Keratinocyte (primary cell): ENCODE results near the gene CLDND1. TPM values are rescaled to one million over a fixed set of nuclear protein-coding genes. Genes with fewer than 3 reads are reported as not detected.
A peak's percentile ranks its signal among the peaks of the same experiment; 100 is the strongest.

Source experiments
- DNase-seq: peaks from one replicate; pipeline ENCODE4 v3.0.0-alpha.2; 2011; ENCODE audit warnings: low read depth, missing footprints, low spot score
- FAIRE-seq: peaks from 2 replicates; lab custom pipeline; 2011; peaks lifted over from hg19 to GRCh38; lab: Jason Lieb, UNC
- H2AFZ ChIP-seq: 2 replicates; pipeline ENCODE4 v1.6.0; 2012; ENCODE audit warnings: low read length, control low read depth, inconsistent platforms; ENCODE audit not compliant: control insufficient read depth
- H3K27ac ChIP-seq: 2 replicates; pipeline ENCODE4 v1.5.1; 2011; ENCODE audit warnings: low read length; ENCODE audit not compliant: control insufficient read depth, insufficient read depth
- H3K27me3 ChIP-seq: 3 replicates; pipeline ENCODE4 v1.6.0; 2011; ENCODE audit warnings: low read length; ENCODE audit not compliant: control insufficient read depth, insufficient read depth; ENCODE audit errors: extremely low read depth
- H3K36me3 ChIP-seq, 2 experiments: 2 replicates in 1 of 2; 3 replicates in 1 of 2; pipeline ENCODE4 v1.5.1; 2011; ENCODE audit warnings: low read length in 2 of 2, mild to moderate bottlenecking in 1 of 2; ENCODE audit not compliant: control insufficient read depth in 2 of 2, insufficient read depth in 2 of 2; ENCODE audit errors: extremely low read depth in 1 of 2
- H3K4me1 ChIP-seq: 3 replicates; pipeline ENCODE4 v1.5.1; 2011; ENCODE audit warnings: low read length; ENCODE audit not compliant: control insufficient read depth, insufficient read depth; ENCODE audit errors: extremely low read depth
- H3K4me2 ChIP-seq: 3 replicates; pipeline ENCODE4 v1.6.0; 2011; ENCODE audit warnings: low read depth, low read length; ENCODE audit not compliant: control insufficient read depth, insufficient read depth; ENCODE audit errors: extremely low read depth
- H3K4me3 ChIP-seq, 3 experiments: fragments of 200-600 bp in 1 of 3; sonication (generic) in 1 of 3; 2 replicates in 2 of 3; 3 replicates in 1 of 3; pipeline ENCODE4 v1.5.1; 2011 to 2016; ENCODE audit warnings: low read length in 3 of 3, mild to moderate bottlenecking in 3 of 3, control low read depth in 2 of 3, inconsistent platforms in 1 of 3, low read depth in 1 of 3, mixed read lengths in 1 of 3, mixed run types in 1 of 3, moderate library complexity in 1 of 3; ENCODE audit not compliant: control insufficient read depth in 2 of 3, insufficient read depth in 2 of 3; ENCODE audit errors: extremely low read depth in 1 of 3
- H3K79me2 ChIP-seq: 2 replicates; pipeline ENCODE4 v1.6.0; 2012; ENCODE audit warnings: low read length; ENCODE audit not compliant: control insufficient read depth, insufficient read depth
- H3K9ac ChIP-seq: 3 replicates; pipeline ENCODE4 v1.6.0; 2011; ENCODE audit warnings: low read length; ENCODE audit not compliant: control insufficient read depth, insufficient read depth; ENCODE audit errors: extremely low read depth
- H3K9me1 ChIP-seq: 3 replicates; pipeline ENCODE4 v1.6.0; 2011; ENCODE audit warnings: low read length; ENCODE audit not compliant: control insufficient read depth, insufficient read depth; ENCODE audit errors: extremely low read depth
- H3K9me3 ChIP-seq: 2 replicates; pipeline ENCODE4 v1.5.1; 2012; ENCODE audit warnings: low read depth, low read length; ENCODE audit not compliant: control insufficient read depth
- H4K20me1 ChIP-seq: 3 replicates; pipeline ENCODE4 v1.6.0; 2011; ENCODE audit warnings: low read length; ENCODE audit not compliant: control insufficient read depth, insufficient read depth; ENCODE audit errors: extremely low read depth
- EZH2 ChIP-seq: IDR thresholded peaks from one replicate; pipeline ENCODE4 v1.6.1; 2012; ENCODE audit warnings: inconsistent platforms, mild to moderate bottlenecking, low read length, moderate library complexity
- dilution Hi-C: fragments of 300-500 bp; cut with MboI; formaldehyde crosslinking; loops from one replicate; pipeline ENCODE4 v1.7.0; 2020; ENCODE audit warnings: low sequenced_read_pairs; ENCODE audit not compliant: extremely low pct_ligation_motif_present
- polyA plus RNA-seq, 5 experiments: library from polyadenylated mRNA; depleted of rRNA in 3 of 5; stranded (reverse) in 3 of 5; stranded (forward) in 1 of 5; unstranded in 1 of 5; fragments of >200 nt; gene quantifications; 1 replicate in 1 of 5; 2 replicates in 3 of 5; 3 replicates in 1 of 5; pipeline versions ENCODE4 v1.2.1 to v1.2.3, GENCODE V29; 2011 to 2012; ENCODE audit warnings: missing spikeins in 2 of 5, low read depth in 1 of 5, low replicate concordance in 1 of 5
- TF ChIP-seq, protein P1 (sequence below), 3 experiments: IDR thresholded peaks in 1 of 3; conservative IDR thresholded peaks in 1 of 3; optimal IDR thresholded peaks in 1 of 3; 2 replicates in 2 of 3; 3 replicates in 1 of 3; pipeline versions ENCODE3 to v1.5.1; 2011; ENCODE audit warnings: low read length in 3 of 3, mild to moderate bottlenecking in 3 of 3, moderate library complexity in 2 of 3, control low read depth in 1 of 3, inconsistent platforms in 1 of 3; ENCODE audit not compliant: insufficient read depth in 2 of 3; ENCODE audit errors: extremely low read depth in 1 of 3

CLDND1 gene
- polyA plus RNA-seq, 1 donor (not counting 4 experiments of a cell fraction or from before 2014, with no cell fraction given): 137 TPM

DNA sequence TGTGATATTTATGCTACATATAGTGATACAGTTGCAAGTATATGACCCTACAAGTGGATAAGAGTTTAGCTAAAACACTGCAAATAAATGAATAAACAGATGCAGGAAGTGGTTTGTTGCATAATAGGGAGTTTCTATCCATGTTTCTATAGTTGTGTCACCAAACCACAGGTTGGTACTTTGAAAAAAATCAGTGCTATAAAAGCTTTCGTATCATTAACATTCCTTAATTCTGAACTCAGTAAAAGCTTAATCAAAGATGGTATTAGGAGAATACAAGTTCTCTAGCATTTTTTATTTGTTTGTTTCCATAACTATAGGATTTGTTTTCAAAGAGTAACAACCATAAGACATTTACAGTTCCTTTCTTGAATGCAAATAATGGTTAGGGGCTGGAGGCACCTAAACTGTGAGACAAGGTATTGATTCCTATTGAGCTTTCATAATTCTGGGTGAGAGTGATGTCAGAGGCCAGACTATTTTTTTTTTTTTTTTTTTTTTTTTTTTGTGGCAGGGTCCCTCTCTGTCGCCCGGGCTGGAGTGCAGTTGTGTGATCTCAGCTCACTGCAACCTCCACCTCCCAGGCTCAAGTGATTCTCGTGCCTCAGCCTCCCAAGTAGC is 41.1 kb upstream of the CLDND1 start:
- FAIRE-seq: peak; percentile 48
- H2AFZ ChIP-seq: no peak overlapping the region
- no peaks in the 10 kb centered on the region for H4K20me1 ChIP-seq
- TF ChIP-seq, protein P1, sequence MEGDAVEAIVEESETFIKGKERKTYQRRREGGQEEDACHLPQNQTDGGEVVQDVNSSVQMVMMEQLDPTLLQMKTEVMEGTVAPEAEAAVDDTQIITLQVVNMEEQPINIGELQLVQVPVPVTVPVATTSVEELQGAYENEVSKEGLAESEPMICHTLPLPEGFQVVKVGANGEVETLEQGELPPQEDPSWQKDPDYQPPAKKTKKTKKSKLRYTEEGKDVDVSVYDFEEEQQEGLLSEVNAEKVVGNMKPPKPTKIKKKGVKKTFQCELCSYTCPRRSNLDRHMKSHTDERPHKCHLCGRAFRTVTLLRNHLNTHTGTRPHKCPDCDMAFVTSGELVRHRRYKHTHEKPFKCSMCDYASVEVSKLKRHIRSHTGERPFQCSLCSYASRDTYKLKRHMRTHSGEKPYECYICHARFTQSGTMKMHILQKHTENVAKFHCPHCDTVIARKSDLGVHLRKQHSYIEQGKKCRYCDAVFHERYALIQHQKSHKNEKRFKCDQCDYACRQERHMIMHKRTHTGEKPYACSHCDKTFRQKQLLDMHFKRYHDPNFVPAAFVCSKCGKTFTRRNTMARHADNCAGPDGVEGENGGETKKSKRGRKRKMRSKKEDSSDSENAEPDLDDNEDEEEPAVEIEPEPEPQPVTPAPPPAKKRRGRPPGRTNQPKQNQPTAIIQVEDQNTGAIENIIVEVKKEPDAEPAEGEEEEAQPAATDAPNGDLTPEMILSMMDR (optimal IDR thresholded peaks at IDR 0.05 in 1 of 3, IDR thresholded peaks at IDR 0.05 in 1 of 3, conservative IDR thresholded peaks at IDR 0.05 in 1 of 3; ENCODE audit: extremely low read depth in 1 of 3, insufficient read depth in 2 of 3, low read length in 3 of 3): no peak
- no peak for TF ChIP-seq EZH2
- H3K9me1 ChIP-seq: no peaks in the 10 kb centered on the region
- no peaks in the 10 kb centered on the region for H3K36me3 ChIP-seq
- H3K27me3 ChIP-seq: no peaks in the 10 kb centered on the region
- H3K27ac ChIP-seq: peak overlapping the region; percentile 45
- no peak overlapping the region for H3K9ac ChIP-seq
- no peaks in the 10 kb centered on the region for H3K79me2 ChIP-seq
- H3K4me2 ChIP-seq: peak overlapping the region; percentile 6
- peaks cover 21% of the 10 kb centered on the region for H3K4me1 ChIP-seq
- no peak overlapping the region for H3K4me3 ChIP-seq
- H3K9me3 ChIP-seq: no peaks in the 10 kb centered on the region
- no peak for DNase-seq
- dilution Hi-C loops: no loop called here

DNA sequence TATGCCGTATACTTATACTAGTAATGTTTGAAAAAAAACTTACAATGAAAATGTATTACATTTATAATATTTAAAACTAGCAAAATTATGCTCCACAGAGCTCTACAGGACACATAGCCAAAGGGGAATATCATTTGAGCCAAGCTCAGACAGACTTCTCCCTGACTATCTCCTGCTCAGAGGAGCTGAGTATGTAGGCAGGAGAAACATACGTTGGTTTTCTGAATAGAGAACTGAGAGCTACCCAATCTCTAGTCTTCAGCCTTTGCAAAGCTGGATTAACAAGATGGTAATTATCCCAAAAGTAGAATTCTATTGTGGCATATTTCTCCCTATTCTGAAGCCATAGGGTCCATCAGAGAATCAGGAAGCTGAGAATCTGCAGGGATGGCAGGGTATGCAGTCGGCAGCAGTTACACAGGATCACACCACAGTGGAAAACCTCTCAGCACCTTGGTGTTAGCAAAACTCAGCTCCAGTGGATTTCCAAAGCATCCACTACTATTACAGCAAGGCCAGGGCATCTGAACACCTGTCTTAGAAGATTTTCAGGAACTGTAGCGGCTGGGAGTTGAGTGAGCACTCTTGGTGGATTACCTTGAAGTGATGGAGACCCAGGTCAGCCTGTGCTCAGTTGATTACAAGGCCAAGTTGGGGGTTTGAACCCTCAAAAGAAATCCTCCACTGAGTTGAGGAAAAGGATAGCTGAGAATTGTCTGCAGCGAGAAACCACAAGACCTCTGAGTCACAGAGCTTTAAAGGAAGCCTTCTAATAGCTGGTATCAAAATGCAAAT is 39.2 kb upstream of the CLDND1 start:
- Histone ChIP-seq H2AFZ (no peak overlapping the region), H3K27me3 (no peaks in the 10 kb centered on the region), H3K36me3 (no peaks in the 10 kb centered on the region), H3K4me1 (peaks cover 21% of the 10 kb centered on the region), H3K9ac (no peak overlapping the region), H3K4me3 (no peak overlapping the region), H3K79me2 (no peaks in the 10 kb centered on the region), H3K27ac (no peak overlapping the region), H3K4me2 (no peak overlapping the region), H3K9me1 (no peaks in the 10 kb centered on the region), H4K20me1 (no peaks in the 10 kb centered on the region), H3K9me3 (no peaks in the 10 kb centered on the region)
- no peak for FAIRE-seq
- dilution Hi-C loops: no loop called here
- TF ChIP-seq, protein P1 (optimal IDR thresholded peaks at IDR 0.05 in 1 of 3, IDR thresholded peaks at IDR 0.05 in 1 of 3, conservative IDR thresholded peaks at IDR 0.05 in 1 of 3; ENCODE audit: extremely low read depth in 1 of 3, insufficient read depth in 2 of 3, low read length in 3 of 3): no peak
- no peak for TF ChIP-seq EZH2
- no peak for DNase-seq
